NAMALWA (cell line): ENCODE results near the gene RBM43.
"Not testable (repeated sequence)": the region's sequence is repeated elsewhere in the genome, so short reads cannot be mapped to it uniquely, and the experiment has no call there.

ENCODE experiments used
- DNase-seq: peaks from one replicate; pipeline ENCODE4 v3.0.0-alpha.2; 2015; ENCODE audit warnings: low spot score

Gene RBM43

GRCh38 chr2:151268085-151268484, 6.4 kb upstream of the RBM43 start:
- DNase-seq: no peak

GRCh38 chr2:151267537-151267936, 5.9 kb upstream of the RBM43 start:
- no peak for DNase-seq

- DNase-seq: no peak
Observed at GRCh38 chr2:151265991-151266390, 4.3 kb upstream of the RBM43 start.

- DNase-seq: no peak
Observed at GRCh38 chr2:151264157-151264825, 2.6 kb upstream of the RBM43 start.

GRCh38 chr2:151262629-151263028, 966 bp upstream of the RBM43 start:
- no peak for DNase-seq

- no peak for DNase-seq
Observed at GRCh38 chr2:151261977-151262291, 271 bp upstream of the RBM43 start.

GRCh38 chr2:151260573-151261230, 961 bp downstream of the RBM43 start:
- DNase-seq: no peak

- no peak for DNase-seq
Observed at GRCh38 chr2:151258121-151258520, 3.5 kb downstream of the RBM43 start.

GRCh38 chr2:151252646-151253045, 9.0 kb downstream of the RBM43 start:
- no peak for DNase-seq

- no peak for DNase-seq
Observed at GRCh38 chr2:151251012-151251411, 10.7 kb downstream of the RBM43 start.

- DNase-seq: no peak
Observed at GRCh38 chr2:151247432-151247831, 14.2 kb downstream of the RBM43 start.

GRCh38 chr2:151246152-151246551, 15.5 kb downstream of the RBM43 start:
- no peak for DNase-seq

GRCh38 chr2:151243468-151243867, 18.2 kb downstream of the RBM43 start:
- DNase-seq: no peak

GRCh38 chr2:151241224-151241623, 20.4 kb downstream of the RBM43 start:
- no peak for DNase-seq

GRCh38 chr2:151240433-151240832, 21.2 kb downstream of the RBM43 start:
- no peak for DNase-seq

- DNase-seq: no peak
Observed at GRCh38 chr2:151239624-151240023, 22.0 kb downstream of the RBM43 start.

- peak; percentile 77 for DNase-seq
Observed at GRCh38 chr2:151238527-151239487, 22.9 kb downstream of the RBM43 start.

- DNase-seq: no peak
Observed at GRCh38 chr2:151237422-151238025, 24.1 kb downstream of the RBM43 start.

GRCh38 chr2:151233760-151234159, 27.9 kb downstream of the RBM43 start:
- not testable (repeated sequence) for DNase-seq

- not testable (repeated sequence) for DNase-seq
Observed at GRCh38 chr2:151233288-151233687, 28.4 kb downstream of the RBM43 start.

GRCh38 chr2:151230627-151231140, 31.0 kb downstream of the RBM43 start:
- DNase-seq: no peak

- DNase-seq: no peak
Observed at GRCh38 chr2:151228847-151229512, 32.7 kb downstream of the RBM43 start.
